HEK293 (cell line): ENCODE data around the gene TEAD4.

Source experiments
- TCF7L2 ChIP-seq: IDR thresholded peaks from 2 replicates; pipeline ENCODE4 v1.6.1; 2011; ENCODE audit warnings: low read depth, mild to moderate bottlenecking, inconsistent platforms, low read length, moderate library complexity, borderline replicate concordance
- ZNF146 ChIP-seq: fragments of 450-650 bp; formaldehyde crosslinking; IDR thresholded peaks from 2 replicates; pipeline ENCODE4 v1.5.1; 2016; ENCODE audit warnings: missing biosample characterization, missing genetic modification characterization
- ZNF610 ChIP-seq: fragments of 450-650 bp; formaldehyde crosslinking; IDR thresholded peaks from 2 replicates; pipeline ENCODE4 v1.5.1; 2016; ENCODE audit warnings: missing biosample characterization, missing genetic modification characterization, borderline replicate concordance
- ZNF660 ChIP-seq: fragments of 450-650 bp; IDR thresholded peaks from 2 replicates; pipeline ENCODE4 v1.5.1; 2018; ENCODE audit warnings: missing biosample characterization, mild to moderate bottlenecking, missing genetic modification characterization
- ZNF747 ChIP-seq: fragments of 450-650 bp; formaldehyde crosslinking; IDR thresholded peaks from 2 replicates; pipeline ENCODE4 v1.5.1; 2016; ENCODE audit warnings: missing biosample characterization, missing genetic modification characterization
- TF ChIP-seq, protein P1 (sequence below): fragments of 450-650 bp; formaldehyde crosslinking; conservative IDR thresholded peaks from 2 replicates; pipeline ENCODE4 v1.5.1; 2016; ENCODE audit warnings: low read depth, missing biosample characterization, missing genetic modification characterization
- TF ChIP-seq, protein P2 (sequence below): fragments of 450-650 bp; formaldehyde crosslinking; IDR thresholded peaks from 2 replicates; pipeline ENCODE4 v1.5.1; 2016; ENCODE audit warnings: missing biosample characterization, missing genetic modification characterization
- TF ChIP-seq, protein P3 (sequence below): fragments of 450-650 bp; formaldehyde crosslinking; IDR thresholded peaks from 2 replicates; pipeline ENCODE4 v1.5.1; 2016; ENCODE audit warnings: missing biosample characterization, missing genetic modification characterization

DNA sequence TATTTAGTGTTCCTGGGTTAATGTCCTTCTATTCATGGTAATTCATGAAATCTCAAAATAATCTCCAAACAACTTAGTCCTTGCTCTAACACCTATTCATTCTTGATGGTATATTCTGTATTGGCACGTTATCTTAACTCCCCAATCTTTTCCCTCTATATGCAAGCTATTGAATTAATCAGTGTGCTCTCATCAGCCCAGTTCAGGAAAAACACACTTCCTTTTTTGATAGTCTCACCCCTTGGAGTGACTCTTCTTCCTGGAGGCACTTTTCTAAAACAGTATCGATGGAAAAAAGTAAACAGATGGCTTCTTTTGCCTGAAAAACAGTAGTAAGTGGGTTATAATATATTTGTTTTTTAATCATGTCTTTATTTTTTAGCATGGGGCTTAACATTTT is 39.9 kb upstream of the TEAD4 start:
- TF ChIP-seq, protein P1, sequence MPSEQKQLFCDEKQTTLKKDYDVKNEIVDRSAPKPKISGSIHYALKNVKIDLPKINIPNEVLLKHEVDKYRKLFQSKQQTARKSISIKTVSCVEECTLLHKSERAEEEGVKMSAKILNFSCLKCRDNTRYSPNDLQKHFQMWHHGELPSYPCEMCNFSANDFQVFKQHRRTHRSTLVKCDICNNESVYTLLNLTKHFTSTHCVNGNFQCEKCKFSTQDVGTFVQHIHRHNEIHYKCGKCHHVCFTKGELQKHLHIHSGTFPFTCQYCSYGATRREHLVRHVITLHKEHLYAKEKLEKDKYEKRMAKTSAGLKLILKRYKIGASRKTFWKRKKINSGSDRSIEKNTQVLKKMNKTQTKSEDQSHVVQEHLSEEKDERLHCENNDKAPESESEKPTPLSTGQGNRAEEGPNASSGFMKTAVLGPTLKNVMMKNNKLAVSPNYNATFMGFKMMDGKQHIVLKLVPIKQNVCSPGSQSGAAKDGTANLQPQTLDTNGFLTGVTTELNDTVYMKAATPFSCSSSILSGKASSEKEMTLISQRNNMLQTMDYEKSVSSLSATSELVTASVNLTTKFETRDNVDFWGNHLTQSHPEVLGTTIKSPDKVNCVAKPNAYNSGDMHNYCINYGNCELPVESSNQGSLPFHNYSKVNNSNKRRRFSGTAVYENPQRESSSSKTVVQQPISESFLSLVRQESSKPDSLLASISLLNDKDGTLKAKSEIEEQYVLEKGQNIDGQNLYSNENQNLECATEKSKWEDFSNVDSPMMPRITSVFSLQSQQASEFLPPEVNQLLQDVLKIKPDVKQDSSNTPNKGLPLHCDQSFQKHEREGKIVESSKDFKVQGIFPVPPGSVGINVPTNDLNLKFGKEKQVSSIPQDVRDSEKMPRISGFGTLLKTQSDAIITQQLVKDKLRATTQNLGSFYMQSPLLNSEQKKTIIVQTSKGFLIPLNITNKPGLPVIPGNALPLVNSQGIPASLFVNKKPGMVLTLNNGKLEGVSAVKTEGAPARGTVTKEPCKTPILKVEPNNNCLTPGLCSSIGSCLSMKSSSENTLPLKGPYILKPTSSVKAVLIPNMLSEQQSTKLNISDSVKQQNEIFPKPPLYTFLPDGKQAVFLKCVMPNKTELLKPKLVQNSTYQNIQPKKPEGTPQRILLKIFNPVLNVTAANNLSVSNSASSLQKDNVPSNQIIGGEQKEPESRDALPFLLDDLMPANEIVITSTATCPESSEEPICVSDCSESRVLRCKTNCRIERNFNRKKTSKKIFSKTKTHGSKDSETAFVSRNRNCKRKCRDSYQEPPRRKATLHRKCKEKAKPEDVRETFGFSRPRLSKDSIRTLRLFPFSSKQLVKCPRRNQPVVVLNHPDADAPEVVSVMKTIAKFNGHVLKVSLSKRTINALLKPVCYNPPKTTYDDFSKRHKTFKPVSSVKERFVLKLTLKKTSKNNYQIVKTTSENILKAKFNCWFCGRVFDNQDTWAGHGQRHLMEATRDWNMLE (tag by site-specific recombination): no peak
- TF ChIP-seq, protein P2, sequence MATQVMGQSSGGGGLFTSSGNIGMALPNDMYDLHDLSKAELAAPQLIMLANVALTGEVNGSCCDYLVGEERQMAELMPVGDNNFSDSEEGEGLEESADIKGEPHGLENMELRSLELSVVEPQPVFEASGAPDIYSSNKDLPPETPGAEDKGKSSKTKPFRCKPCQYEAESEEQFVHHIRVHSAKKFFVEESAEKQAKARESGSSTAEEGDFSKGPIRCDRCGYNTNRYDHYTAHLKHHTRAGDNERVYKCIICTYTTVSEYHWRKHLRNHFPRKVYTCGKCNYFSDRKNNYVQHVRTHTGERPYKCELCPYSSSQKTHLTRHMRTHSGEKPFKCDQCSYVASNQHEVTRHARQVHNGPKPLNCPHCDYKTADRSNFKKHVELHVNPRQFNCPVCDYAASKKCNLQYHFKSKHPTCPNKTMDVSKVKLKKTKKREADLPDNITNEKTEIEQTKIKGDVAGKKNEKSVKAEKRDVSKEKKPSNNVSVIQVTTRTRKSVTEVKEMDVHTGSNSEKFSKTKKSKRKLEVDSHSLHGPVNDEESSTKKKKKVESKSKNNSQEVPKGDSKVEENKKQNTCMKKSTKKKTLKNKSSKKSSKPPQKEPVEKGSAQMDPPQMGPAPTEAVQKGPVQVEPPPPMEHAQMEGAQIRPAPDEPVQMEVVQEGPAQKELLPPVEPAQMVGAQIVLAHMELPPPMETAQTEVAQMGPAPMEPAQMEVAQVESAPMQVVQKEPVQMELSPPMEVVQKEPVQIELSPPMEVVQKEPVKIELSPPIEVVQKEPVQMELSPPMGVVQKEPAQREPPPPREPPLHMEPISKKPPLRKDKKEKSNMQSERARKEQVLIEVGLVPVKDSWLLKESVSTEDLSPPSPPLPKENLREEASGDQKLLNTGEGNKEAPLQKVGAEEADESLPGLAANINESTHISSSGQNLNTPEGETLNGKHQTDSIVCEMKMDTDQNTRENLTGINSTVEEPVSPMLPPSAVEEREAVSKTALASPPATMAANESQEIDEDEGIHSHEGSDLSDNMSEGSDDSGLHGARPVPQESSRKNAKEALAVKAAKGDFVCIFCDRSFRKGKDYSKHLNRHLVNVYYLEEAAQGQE (tag by site-specific recombination): no peak
- TF ChIP-seq, protein P3, sequence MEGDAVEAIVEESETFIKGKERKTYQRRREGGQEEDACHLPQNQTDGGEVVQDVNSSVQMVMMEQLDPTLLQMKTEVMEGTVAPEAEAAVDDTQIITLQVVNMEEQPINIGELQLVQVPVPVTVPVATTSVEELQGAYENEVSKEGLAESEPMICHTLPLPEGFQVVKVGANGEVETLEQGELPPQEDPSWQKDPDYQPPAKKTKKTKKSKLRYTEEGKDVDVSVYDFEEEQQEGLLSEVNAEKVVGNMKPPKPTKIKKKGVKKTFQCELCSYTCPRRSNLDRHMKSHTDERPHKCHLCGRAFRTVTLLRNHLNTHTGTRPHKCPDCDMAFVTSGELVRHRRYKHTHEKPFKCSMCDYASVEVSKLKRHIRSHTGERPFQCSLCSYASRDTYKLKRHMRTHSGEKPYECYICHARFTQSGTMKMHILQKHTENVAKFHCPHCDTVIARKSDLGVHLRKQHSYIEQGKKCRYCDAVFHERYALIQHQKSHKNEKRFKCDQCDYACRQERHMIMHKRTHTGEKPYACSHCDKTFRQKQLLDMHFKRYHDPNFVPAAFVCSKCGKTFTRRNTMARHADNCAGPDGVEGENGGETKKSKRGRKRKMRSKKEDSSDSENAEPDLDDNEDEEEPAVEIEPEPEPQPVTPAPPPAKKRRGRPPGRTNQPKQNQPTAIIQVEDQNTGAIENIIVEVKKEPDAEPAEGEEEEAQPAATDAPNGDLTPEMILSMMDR (tag by site-specific recombination): no peak
- TF ChIP-seq ZNF146 (no peak), ZNF660 (tag by site-specific recombination) (no peak), ZNF610 (tag by site-specific recombination) (no peak), ZNF747 (tag by site-specific recombination) (no peak), TCF7L2 (no peak)
